Ectodermal cell (in vitro differentiated cells): ENCODE results near the gene KLF13.

Experiments
- H3K27ac ChIP-seq: 2 replicates; pipeline ENCODE4 v1.7.0; 2013; ENCODE audit warnings: mild to moderate bottlenecking, low read depth, low read length; ENCODE audit not compliant: insufficient read depth, poor library complexity, severe bottlenecking
- H3K27me3 ChIP-seq: 2 replicates; pipeline ENCODE4 v1.7.0; 2013; ENCODE audit warnings: mild to moderate bottlenecking, low read length; ENCODE audit not compliant: insufficient read depth, control insufficient read depth, poor library complexity, severe bottlenecking
- H3K36me3 ChIP-seq: one replicate; pipeline ENCODE4 v1.7.0; 2013; ENCODE audit warnings: low read length; ENCODE audit not compliant: control insufficient read depth, insufficient read depth
- H3K4me1 ChIP-seq: one replicate; pipeline ENCODE4 v1.7.0; 2013; ENCODE audit warnings: low read length; ENCODE audit not compliant: control insufficient read depth, insufficient read depth
- H3K4me3 ChIP-seq: 2 replicates; pipeline ENCODE4 v1.7.0; 2013; ENCODE audit warnings: low read depth, low read length, control low read depth; ENCODE audit not compliant: insufficient read depth
- H3K9me3 ChIP-seq: 2 replicates; pipeline ENCODE4 v1.7.0; 2013; ENCODE audit warnings: mild to moderate bottlenecking, low read length, moderate library complexity; ENCODE audit not compliant: control insufficient read depth
- WGBS, 2 experiments: methylation state at CpG; one replicate each; pipeline ENCODE4 v1.1.7; 2013; ENCODE audit warnings: missing lambda C conversion rate in 2 of 2; 5-methylcytosine and 5-hydroxymethylcytosine counted together

The KLF13 gene

DNA sequence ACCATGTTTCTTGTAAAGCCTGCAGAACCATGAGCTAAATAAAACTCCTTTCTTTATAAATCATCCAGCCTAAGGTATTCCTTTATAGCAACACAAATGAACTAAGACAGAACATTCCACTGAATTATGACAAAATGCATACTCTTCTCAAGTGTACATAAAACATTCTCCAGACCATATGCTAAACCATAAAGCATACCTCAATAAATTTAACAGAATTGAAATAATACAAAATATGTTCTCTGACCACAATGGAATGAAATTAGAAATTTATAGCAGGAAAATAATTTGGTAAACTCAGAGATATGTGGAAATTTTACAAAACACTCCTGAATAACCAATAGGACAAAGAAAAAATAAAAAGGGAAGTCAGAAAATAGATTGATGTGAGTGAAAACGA is 88.6 kb downstream of the KLF13 start:
- H3K27ac ChIP-seq: no peak overlapping the region

DNA sequence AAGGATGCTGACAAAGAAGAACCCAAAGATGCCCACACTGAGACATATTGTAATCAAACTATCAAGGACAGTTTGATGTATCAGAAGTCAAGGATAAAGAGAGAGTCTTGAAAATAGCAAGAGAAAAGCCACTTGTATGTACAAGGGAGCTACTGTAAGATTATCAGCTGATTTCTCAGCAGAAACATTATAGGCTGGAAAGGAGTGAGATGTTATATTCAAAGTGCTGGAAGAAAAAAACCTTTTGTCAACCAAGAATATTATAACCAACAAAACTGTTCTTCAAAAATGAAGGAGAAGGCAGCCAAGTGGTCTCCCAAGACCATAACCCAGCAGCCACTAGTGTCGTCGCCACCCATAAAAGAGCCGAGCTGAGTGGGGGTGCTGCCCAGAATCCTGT is 93.2 kb downstream of the KLF13 start:
- Histone ChIP-seq H3K27me3 (no peaks in the 10 kb centered on the region), H3K4me1 (no peaks in the 10 kb centered on the region), H3K36me3 (no peaks in the 10 kb centered on the region), H3K9me3 (no peaks in the 10 kb centered on the region), H3K27ac (no peak overlapping the region), H3K4me3 (no peak overlapping the region)
- 97% methylated on average over 3 of the region's 3 CpGs for WGBS, 2 experiments

More for the DNA sequence above, 88.6 kb downstream of the KLF13 start:
- Histone ChIP-seq H3K9me3 (no peaks in the 10 kb centered on the region), H3K27me3 (no peaks in the 10 kb centered on the region), H3K4me3 (no peak overlapping the region), H3K36me3 (no peaks in the 10 kb centered on the region), H3K4me1 (no peaks in the 10 kb centered on the region)
- WGBS, 2 experiments: 93 to 100% methylated on average over 1 of the region's 1 CpG

DNA sequence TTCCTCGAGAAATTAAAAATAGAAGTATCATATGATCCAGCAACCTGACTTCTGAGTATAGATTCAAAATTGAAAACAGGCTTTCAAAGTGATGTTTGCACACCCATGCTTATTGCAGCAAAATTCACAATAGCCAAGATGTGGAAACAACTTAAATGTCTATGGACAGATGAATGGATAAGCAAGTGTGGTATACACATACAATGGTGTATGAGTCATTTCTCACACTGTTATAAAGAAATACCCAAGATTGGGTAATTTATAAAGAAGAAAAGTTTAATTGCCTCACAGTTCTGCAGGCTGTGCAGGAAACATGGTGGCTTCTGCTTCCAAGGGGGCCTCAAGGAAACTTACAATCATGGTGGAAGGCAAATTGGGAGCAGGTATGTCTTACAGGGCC is 100.8 kb downstream of the KLF13 start:
- WGBS, 2 experiments: 87 to 96% methylated on average over 1 of the region's 1 CpG
- Histone ChIP-seq H3K27me3 (no peaks in the 10 kb centered on the region), H3K27ac (no peak overlapping the region)

More for the DNA sequence above, 100.8 kb downstream of the KLF13 start:
- no peaks in the 10 kb centered on the region for H3K36me3 ChIP-seq
- H3K4me1 ChIP-seq: no peaks in the 10 kb centered on the region
- no peak overlapping the region for H3K4me3 ChIP-seq
- H3K9me3 ChIP-seq: no peaks in the 10 kb centered on the region
